Neuronal stem cell (in vitro differentiated cells): Measurements from ENCODE around the gene EXOC1L. TPM values are rescaled to one million over a fixed set of nuclear protein-coding genes. Genes with fewer than 3 reads are reported as not detected.

Experiments
- DNase-seq: peaks from one replicate; pipeline ENCODE4 v3.0.0-alpha.2; 2013; ENCODE audit warnings: low spot score
- H2AFZ ChIP-seq: one replicate; pipeline ENCODE4 v1.6.1; 2013; ENCODE audit warnings: mild to moderate bottlenecking, low read length, inconsistent platforms
- H2AK5ac ChIP-seq: 2 replicates; pipeline ENCODE4 v1.6.1; 2013; ENCODE audit warnings: low read depth, mild to moderate bottlenecking, inconsistent platforms, low read length, moderate library complexity, mixed read lengths
- H2BK120ac ChIP-seq: 2 replicates; pipeline ENCODE4 v1.6.1; 2013; ENCODE audit warnings: low read depth, mild to moderate bottlenecking, inconsistent platforms, low read length, moderate library complexity, mixed read lengths
- H2BK12ac ChIP-seq: one replicate; pipeline ENCODE4 v1.6.1; 2013; ENCODE audit warnings: low read length, inconsistent platforms
- H2BK15ac ChIP-seq: 2 replicates; pipeline ENCODE4 v1.6.1; 2013; ENCODE audit warnings: mild to moderate bottlenecking, low read length, inconsistent platforms, mixed read lengths
- H2BK5ac ChIP-seq: one replicate; pipeline ENCODE4 v1.6.1; 2013; ENCODE audit warnings: inconsistent platforms, mild to moderate bottlenecking, low read length, moderate library complexity
- H3K14ac ChIP-seq: one replicate; pipeline ENCODE4 v1.6.1; 2013; ENCODE audit warnings: low read length, inconsistent platforms
- H3K18ac ChIP-seq: 2 replicates; pipeline ENCODE4 v1.6.1; 2013; ENCODE audit warnings: low read length, inconsistent platforms
- H3K23ac ChIP-seq: 2 replicates; pipeline ENCODE4 v1.6.1; 2013; ENCODE audit warnings: low read depth, mild to moderate bottlenecking, mixed read lengths, low read length, inconsistent platforms; ENCODE audit not compliant: poor library complexity
- H3K27ac ChIP-seq: replicated peaks from 3 replicates; pipeline ENCODE4 v1.5.1; 2013; ENCODE audit warnings: low read length, inconsistent platforms
- H3K27me3 ChIP-seq, 3 experiments: 2 replicates each; pipeline ENCODE4 v1.6.1; 2013; ENCODE audit warnings: low read length in 3 of 3, mild to moderate bottlenecking in 2 of 3, inconsistent platforms in 1 of 3, low read depth in 1 of 3, mixed read lengths in 1 of 3, moderate library complexity in 1 of 3; ENCODE audit not compliant: control insufficient read depth in 3 of 3, insufficient read depth in 3 of 3
- H3K36me3 ChIP-seq, 2 donors: replicated peaks in 1 of 2; 2 replicates each; pipeline ENCODE4 v1.6.1; 2013; ENCODE audit warnings: low read length in 2 of 2; ENCODE audit not compliant: control insufficient read depth in 2 of 2, insufficient read depth in 2 of 2
- H3K4ac ChIP-seq: 2 replicates; pipeline ENCODE4 v1.6.1; 2013; ENCODE audit warnings: inconsistent platforms, mild to moderate bottlenecking, low read length, moderate library complexity
- H3K4me1 ChIP-seq, 2 donors: 1 replicate in 1 of 2; 2 replicates in 1 of 2; pipeline ENCODE4 v1.6.1; 2013; ENCODE audit warnings: low read length in 2 of 2, low read depth in 1 of 2; ENCODE audit not compliant: control insufficient read depth in 2 of 2, insufficient read depth in 1 of 2
- H3K4me2 ChIP-seq: one replicate; pipeline ENCODE4 v1.6.1; 2013; ENCODE audit warnings: mild to moderate bottlenecking, low read length, inconsistent platforms; ENCODE audit not compliant: insufficient read depth, poor library complexity, severe bottlenecking
- H3K4me3 ChIP-seq, 2 donors: 2 replicates each; pipeline ENCODE4 v1.5.1; 2013; ENCODE audit warnings: low read length in 2 of 2, mild to moderate bottlenecking in 2 of 2, inconsistent platforms in 1 of 2, moderate library complexity in 1 of 2
- H3K79me1 ChIP-seq: one replicate; pipeline ENCODE4 v1.6.1; 2013; ENCODE audit warnings: low read depth, mild to moderate bottlenecking, inconsistent platforms, low read length, moderate library complexity
- H3K9ac ChIP-seq: one replicate; pipeline ENCODE4 v1.6.1; 2013; ENCODE audit warnings: mild to moderate bottlenecking, low read depth, low read length, inconsistent platforms; ENCODE audit not compliant: poor library complexity
- H3K9me3 ChIP-seq, 2 donors: replicated peaks in 1 of 2; 2 replicates each; pipeline versions ENCODE3 to v1.6.1; 2013; ENCODE audit warnings: low read length in 2 of 2, mild to moderate bottlenecking in 2 of 2, inconsistent platforms in 1 of 2, low read depth in 1 of 2, mixed read lengths in 1 of 2, moderate library complexity in 1 of 2; ENCODE audit not compliant: control insufficient read depth in 2 of 2, insufficient read depth in 1 of 2
- H4K8ac ChIP-seq: one replicate; pipeline ENCODE4 v1.6.1; 2013; ENCODE audit warnings: low read depth, mild to moderate bottlenecking, inconsistent platforms, low read length, moderate library complexity
- H4K91ac ChIP-seq: one replicate; pipeline ENCODE4 v1.6.1; 2013; ENCODE audit warnings: low read length, low read depth, mild to moderate bottlenecking, inconsistent platforms; ENCODE audit not compliant: poor library complexity
- WGBS, 2 donors: extraction: QIAGEN DNeasy Blood & Tissue Kit; methylation state at CpG; one replicate each; pipeline ENCODE4 v1.1.7; 2013; ENCODE audit warnings: missing lambda C conversion rate in 2 of 2, mixed read lengths in 1 of 2; ENCODE audit not compliant: insufficient read length in 2 of 2, insufficient replicate concordance in 1 of 2; ENCODE audit errors: extremely low coverage in 2 of 2; 5-methylcytosine and 5-hydroxymethylcytosine counted together
- small RNA-seq: library from polyadenylated mRNA; stranded (forward); fragments of <200 nt; extraction: miRNeasy Mini kit (QIAGEN cat#:217004); gene quantifications from one replicate; pipeline ENCODE3, GENCODE V24; 2013; ENCODE audit not compliant: insufficient read depth

The EXOC1L gene

DNA sequence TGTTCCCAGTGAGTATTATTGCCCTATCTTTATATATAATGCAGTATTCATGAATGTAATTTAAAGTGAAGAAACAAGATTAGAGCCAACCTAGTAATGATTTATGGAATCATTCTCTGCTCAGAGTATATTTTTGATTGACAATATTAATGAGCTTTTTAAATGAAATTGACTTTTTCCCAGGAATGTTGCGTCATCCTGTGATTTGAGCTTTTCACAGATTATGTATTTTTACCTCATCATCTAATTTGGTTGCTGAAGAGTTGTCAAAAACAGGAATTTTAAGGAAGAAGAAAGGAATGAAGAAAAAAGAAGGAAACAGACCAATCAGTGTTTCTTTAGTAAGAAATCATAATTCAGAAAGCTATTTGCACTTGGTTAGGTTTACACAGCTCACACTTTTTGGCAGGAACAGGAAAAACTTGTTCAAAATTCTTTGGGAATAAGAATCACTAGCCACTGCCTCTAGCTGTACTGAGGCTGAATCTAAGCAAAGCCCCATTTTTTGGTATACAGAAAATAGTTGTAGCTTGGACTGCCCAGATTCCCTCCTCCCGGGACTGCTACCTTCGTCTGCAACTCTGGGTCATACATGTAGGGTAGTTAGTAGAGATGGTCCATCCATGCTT is 61.2 kb downstream of the EXOC1L start:
- peaks cover 1 to 7% of the 10 kb centered on the region in 2 donors for H3K4me1 ChIP-seq
- H4K8ac ChIP-seq: no peak overlapping the region
- no peak overlapping the region for H2BK15ac ChIP-seq
- H3K4me2 ChIP-seq: no peak overlapping the region
- H2BK120ac ChIP-seq: no peak overlapping the region
- no peak overlapping the region for H3K4ac ChIP-seq
- H3K27ac ChIP-seq: no peak overlapping the region
- no peak overlapping the region for H4K91ac ChIP-seq
- no peak overlapping the region for H2BK5ac ChIP-seq
- H3K4me3 ChIP-seq: no peak overlapping the region
- H3K18ac ChIP-seq: no peak overlapping the region
- H3K14ac ChIP-seq: no peak overlapping the region
- no CpG with 5 or more reads among the region's 3 CpGs for WGBS, 2 donors
- no peak overlapping the region for H3K9ac ChIP-seq
- peaks cover 0 to 64% of the 10 kb centered on the region in 2 donors for H3K36me3 ChIP-seq
- no peaks in the 10 kb centered on the region for H3K79me1 ChIP-seq
- no peaks in the 10 kb centered on the region for H3K27me3 ChIP-seq
- H2AFZ ChIP-seq: no peak overlapping the region
- peaks cover 0 to 18% of the 10 kb centered on the region in 2 donors for H3K9me3 ChIP-seq
- H3K23ac ChIP-seq: no peak overlapping the region
- H2BK12ac ChIP-seq: no peak overlapping the region
- no peak for DNase-seq
- no peak overlapping the region for H2AK5ac ChIP-seq

DNA sequence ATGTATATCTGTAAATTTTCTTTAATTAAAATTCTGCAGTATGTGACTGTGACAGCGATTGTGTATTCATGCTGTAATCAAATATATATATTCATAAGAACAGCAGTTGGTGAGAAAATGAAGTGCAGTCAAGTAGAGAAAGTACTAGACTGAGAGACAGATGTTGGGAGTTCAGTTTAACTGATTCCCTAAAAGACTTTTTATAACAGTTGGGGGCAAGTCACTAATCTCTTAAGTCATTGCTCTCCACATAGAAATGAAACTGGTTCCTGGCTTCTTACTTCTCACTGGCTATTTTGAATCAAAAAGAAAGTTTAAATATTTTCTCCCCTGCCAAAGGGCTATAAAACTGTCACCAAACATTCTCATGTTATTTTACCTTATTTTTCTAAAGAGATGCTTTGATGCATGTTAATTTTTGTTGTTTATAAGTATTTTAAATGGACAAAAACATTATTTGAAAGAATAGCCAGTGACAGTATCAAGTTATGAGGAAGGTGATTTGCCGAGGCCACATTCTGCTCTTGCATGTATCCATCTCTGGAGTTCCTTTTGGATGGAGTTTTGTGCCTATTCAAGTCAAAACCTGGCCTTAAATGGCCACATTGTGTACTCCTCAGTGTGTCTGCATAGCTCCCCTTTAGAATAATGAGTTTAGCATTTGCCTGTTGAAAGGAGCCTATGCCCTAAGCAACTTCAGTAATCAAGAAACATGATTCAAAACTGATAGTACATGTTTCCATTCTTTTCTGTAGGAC is 64.7 kb downstream of the EXOC1L start:
- no peak overlapping the region for H4K91ac ChIP-seq
- no peak overlapping the region for H4K8ac ChIP-seq
- H3K27ac ChIP-seq: no peak overlapping the region
- H2AK5ac ChIP-seq: no peak overlapping the region
- H2BK15ac ChIP-seq: no peak overlapping the region
- no peak overlapping the region for H2BK5ac ChIP-seq
- H3K18ac ChIP-seq: no peak overlapping the region
- H2BK12ac ChIP-seq: no peak overlapping the region
- no peak overlapping the region for H3K4me3 ChIP-seq
- no peak overlapping the region for H3K4ac ChIP-seq
- peaks cover 1 to 7% of the 10 kb centered on the region in 2 donors for H3K4me1 ChIP-seq
- no peak overlapping the region for H2AFZ ChIP-seq
- H3K14ac ChIP-seq: no peak overlapping the region
- peak; percentile 24 for DNase-seq
- no peak overlapping the region for H3K9ac ChIP-seq
- H3K9me3 ChIP-seq: peaks cover 0 to 18% of the 10 kb centered on the region in 2 donors
- no CpG with 5 or more reads among the region's 2 CpGs for WGBS, 2 donors
- H3K4me2 ChIP-seq: no peak overlapping the region
- H3K79me1 ChIP-seq: no peaks in the 10 kb centered on the region
- H3K23ac ChIP-seq: no peak overlapping the region
- H3K27me3 ChIP-seq: no peaks in the 10 kb centered on the region
- H2BK120ac ChIP-seq: no peak overlapping the region
- peaks cover 0 to 47% of the 10 kb centered on the region in 2 donors for H3K36me3 ChIP-seq

DNA sequence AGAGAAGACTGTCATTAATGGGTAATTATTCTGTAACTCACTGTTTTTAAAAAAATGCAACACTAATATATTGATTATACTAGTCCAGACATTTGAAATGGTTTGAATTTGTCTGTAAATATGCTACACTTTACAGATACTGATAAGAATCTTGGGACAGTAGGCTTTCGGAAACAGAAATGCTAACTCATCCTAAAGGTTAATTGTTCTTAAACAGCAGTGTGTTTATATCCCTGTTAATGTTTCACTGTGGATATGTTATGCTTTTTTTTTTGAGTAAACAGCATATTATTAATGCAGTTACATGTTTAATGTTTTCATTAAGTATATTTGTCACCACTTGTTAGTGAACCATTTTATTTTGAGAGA is 65.2 kb downstream of the EXOC1L start:
- H3K4me3 ChIP-seq: no peak overlapping the region
- H2AFZ ChIP-seq: no peak overlapping the region
- no peak overlapping the region for H2BK12ac ChIP-seq
- no peak overlapping the region for H3K4me2 ChIP-seq
- no peak overlapping the region for H2BK120ac ChIP-seq
- H2AK5ac ChIP-seq: no peak overlapping the region
- no CpG with 5 or more reads among the region's 1 CpG for whole genome bisulfite sequencing, 2 donors
- peaks cover 1 to 7% of the 10 kb centered on the region in 2 donors for H3K4me1 ChIP-seq
- H3K4ac ChIP-seq: no peak overlapping the region
- no peak overlapping the region for H4K91ac ChIP-seq
- H3K9me3 ChIP-seq: peaks cover 0 to 18% of the 10 kb centered on the region in 2 donors
- H2BK15ac ChIP-seq: no peak overlapping the region
- H3K27me3 ChIP-seq: no peaks in the 10 kb centered on the region
- no peak overlapping the region for H3K27ac ChIP-seq
- no peak overlapping the region for H4K8ac ChIP-seq
- peaks cover 0 to 46% of the 10 kb centered on the region in 2 donors for H3K36me3 ChIP-seq
- H3K79me1 ChIP-seq: no peaks in the 10 kb centered on the region
- no peak overlapping the region for H3K14ac ChIP-seq
- H3K9ac ChIP-seq: no peak overlapping the region
- no peak overlapping the region for H3K18ac ChIP-seq
- H3K23ac ChIP-seq: no peak overlapping the region
- DNase-seq: no peak
- H2BK5ac ChIP-seq: no peak overlapping the region

Small RNA genes lying within 50 kb of the gene (small RNA-seq; reads per million reads assigned to genes)
- gene RNU6-276P: not detected
- not detected for gene RNU6-652P
